MCF 10A (cell line): ENCODE measurements around the gene SPPL2B. TPM values are rescaled to one million over a fixed set of nuclear protein-coding genes. Genes with fewer than 3 reads are reported as not detected.
A peak's percentile ranks its signal among the peaks of the same experiment; 100 is the strongest.

Source experiments
- BruUV-seq: library from RNA; stranded (reverse); fragments of 400-500 nt; replicated peaks from 2 replicates; lab custom pipeline; 2021; lab: Mats Ljungman, UMichigan
- CTCF ChIA-PET: fragments of 300-600 bp; sonication (Branson Sonifier 250); formaldehyde crosslinking; extraction: SDS; loops from one replicate; lab custom pipeline; 2021; ENCODE audit warnings: antibody characterized with exemption, inconsistent platforms; lab: Yijun Ruan, JAX
- POLR2A ChIA-PET: fragments of 300-600, 350-650 bp; sonication (Branson Sonifier 250); formaldehyde crosslinking; extraction: SDS; loops from one replicate; lab custom pipeline; 2020; ENCODE audit warnings: antibody characterized with exemption, inconsistent platforms; lab: Yijun Ruan, JAX
- DNase-seq: peaks from one replicate; pipeline ENCODE4 v3.0.0-alpha.2; 2018; ENCODE audit not compliant: unreplicated experiment
- H3K27ac Mint-ChIP-seq: one replicate; pipeline ENCODE4 v1.8.0; 2022; ENCODE audit warnings: mild to moderate bottlenecking, low read depth, mixed read lengths; ENCODE audit not compliant: unreplicated experiment
- H3K27me3 Mint-ChIP-seq: one replicate; pipeline ENCODE4 v1.8.0; 2022; ENCODE audit warnings: mixed read lengths; ENCODE audit not compliant: insufficient read depth, unreplicated experiment
- H3K36me3 Mint-ChIP-seq: one replicate; pipeline ENCODE4 v1.8.0; 2022; ENCODE audit warnings: mild to moderate bottlenecking, moderate library complexity, mixed read lengths; ENCODE audit not compliant: insufficient read depth, unreplicated experiment
- H3K4me1 Mint-ChIP-seq: one replicate; pipeline ENCODE4 v1.8.0; 2022; ENCODE audit warnings: mixed read lengths; ENCODE audit not compliant: insufficient read depth, unreplicated experiment
- H3K4me3 Mint-ChIP-seq: one replicate; pipeline ENCODE4 v1.8.0; 2022; ENCODE audit warnings: mild to moderate bottlenecking, moderate library complexity, mixed read lengths; ENCODE audit not compliant: unreplicated experiment
- H3K9me3 Mint-ChIP-seq: one replicate; pipeline ENCODE4 v1.8.0; 2022; ENCODE audit warnings: mixed read lengths; ENCODE audit not compliant: unreplicated experiment
- CTCF ChIP-seq: fragments of 200-600 bp; IDR thresholded peaks from one replicate; pipeline ENCODE4 v1.8.0; 2022; ENCODE audit warnings: antibody characterized with exemption, mild to moderate bottlenecking; ENCODE audit not compliant: unreplicated experiment
- intact Hi-C: fragments of 100-400 bp; cut with micrococcal nuclease; formaldehyde crosslinking; loops from 2 replicates; pipeline ENCODE4 v1.14.1; 2022
- total RNA-seq: library from RNA; stranded (reverse); gene quantifications from 2 replicates; pipeline ENCODE4 v1.2.3, GENCODE V29; 2022

Gene SPPL2B
- total RNA-seq, 1 experiment from 2014 or later = 70.1 TPM

- Mint-ChIP-seq H3K27ac (peak overlapping the region; percentile 97), H3K9me3 (no peaks in the 10 kb centered on the region), H3K36me3 (peaks cover 28% of the 10 kb centered on the region), H3K4me3 (peak overlapping the region; percentile 93), H3K27me3 (no peaks in the 10 kb centered on the region), H3K4me1 (peaks cover 25% of the 10 kb centered on the region)
- no peak for TF ChIP-seq CTCF
- no TSS peak for BruUV-seq
- CTCF ChIA-PET = no interaction called here
- POLR2A ChIA-PET = interaction anchor here (0.8 kb wide), 1 partner anchor 97 kb away, joined by 3 read pairs; the partner anchor contains the start of gene TIMM13
- intact Hi-C loops = no loop called here
- no peak for DNase-seq
Measured at GRCh38 chr19:2330632-2331284, 2.3 kb downstream of the SPPL2B start.

GRCh38 chr19:2331601-2332246 is 3.2 kb downstream of the SPPL2B start:
- Mint-ChIP-seq H3K4me1 (peaks cover 21% of the 10 kb centered on the region), H3K36me3 (peaks cover 25% of the 10 kb centered on the region), H3K4me3 (no peak overlapping the region), H3K9me3 (no peaks in the 10 kb centered on the region), H3K27ac (no peak overlapping the region), H3K27me3 (no peaks in the 10 kb centered on the region)
- no TSS peak for BruUV-seq
- no peak for TF ChIP-seq CTCF
- ChIA-PET POLR2A (interaction anchor here (0.8 kb wide), 1 partner anchor 96 kb away, joined by 3 read pairs; the partner anchor contains the start of gene TIMM13), CTCF (no interaction called here)
- intact Hi-C loops = no loop called here
- no peak for DNase-seq

GRCh38 chr19:2332341-2333026 is 4.0 kb downstream of the SPPL2B start:
- CTCF ChIA-PET = interaction anchor here (0.8 kb wide), 1 partner anchor 58 kb away, joined by 3 read pairs; no protein-coding TSS in a partner anchor
- Mint-ChIP-seq H3K9me3 (no peaks in the 10 kb centered on the region), H3K36me3 (peaks cover 19% of the 10 kb centered on the region), H3K27ac (no peak overlapping the region), H3K27me3 (no peaks in the 10 kb centered on the region), H3K4me3 (no peak overlapping the region), H3K4me1 (peaks cover 21% of the 10 kb centered on the region)
- no TSS peak for BruUV-seq
- no peak for DNase-seq
- intact Hi-C loops = no loop called here
- POLR2A ChIA-PET = no interaction called here
- no peak for TF ChIP-seq CTCF
